Choroid plexus epithelial cell (primary cell): ENCODE results near the gene COL8A2.

Experiments used
- DNase-seq: peaks from one replicate; pipeline ENCODE4 v3.0.0-alpha.2; 2010; ENCODE audit warnings: low read depth
- H3K4me3 ChIP-seq: 2 replicates; pipeline ENCODE4 v1.5.1; 2011; ENCODE audit warnings: low read depth, mild to moderate bottlenecking, control low read depth, low read length, moderate library complexity
- CTCF ChIP-seq: conservative IDR thresholded peaks from 2 replicates; pipeline ENCODE4 v1.5.1; 2011; ENCODE audit warnings: low read depth, mild to moderate bottlenecking, control low read depth, inconsistent platforms, low read length, moderate library complexity

COL8A2 gene

GRCh38 chr1:36085686-36086526, 39.1 kb downstream of the COL8A2 start:
- no peak overlapping the region for H3K4me3 ChIP-seq
- TF ChIP-seq CTCF: no peak
- no peak for DNase-seq

- H3K4me3 ChIP-seq: no peak overlapping the region
- no peak for TF ChIP-seq CTCF
- DNase-seq: no peak
Measured at GRCh38 chr1:36085126-36085525, 39.9 kb downstream of the COL8A2 start.

- H3K4me3 ChIP-seq: peak overlapping the region; percentile 59
- DNase-seq: peak; percentile 20
- TF ChIP-seq CTCF: no peak
Measured at GRCh38 chr1:36084497-36085115, 40.4 kb downstream of the COL8A2 start.

- no peak for TF ChIP-seq CTCF
- DNase-seq: peak; percentile 29
- H3K4me3 ChIP-seq: peak within 1 kb of the TSS; percentile 59
Measured at GRCh38 chr1:36083635-36084496, 41.2 kb downstream of the COL8A2 start, which contains the start of gene TEKT2. Gene TEKT2 (plus strand): TSS chr1:36084094. CDS start chr1:36084922, 828 bp downstream.

GRCh38 chr1:36083219-36083618, 41.8 kb downstream of the COL8A2 start:
- no peak overlapping the region for H3K4me3 ChIP-seq
- no peak for DNase-seq
- no peak for TF ChIP-seq CTCF

- H3K4me3 ChIP-seq: no peak overlapping the region
- TF ChIP-seq CTCF: no peak
- DNase-seq: no peak
Measured at GRCh38 chr1:36081926-36082485, 43.0 kb downstream of the COL8A2 start.
